Astrocyte of the cerebellum (primary cell): ENCODE data around the gene IFI44.

ENCODE experiments used
- DNase-seq: peaks from one replicate; pipeline ENCODE4 v3.0.0-alpha.2; 2011; ENCODE audit warnings: low read depth
- H3K4me3 ChIP-seq: 2 replicates; pipeline ENCODE4 v1.5.1; 2011; ENCODE audit warnings: mild to moderate bottlenecking, low read depth, low read length, moderate library complexity
- CTCF ChIP-seq: IDR thresholded peaks from 2 replicates; pipeline ENCODE4 v1.5.1; 2012; ENCODE audit warnings: low read length, low read depth, moderate library complexity, mild to moderate bottlenecking; ENCODE audit errors: missing control alignments
- in situ Hi-C: cut with HindIII; loops from 2 replicates; pipeline ENCODE4 v1.10.0; 2017; ENCODE audit warnings: low sequenced_read_pairs

Gene IFI44

DNA sequence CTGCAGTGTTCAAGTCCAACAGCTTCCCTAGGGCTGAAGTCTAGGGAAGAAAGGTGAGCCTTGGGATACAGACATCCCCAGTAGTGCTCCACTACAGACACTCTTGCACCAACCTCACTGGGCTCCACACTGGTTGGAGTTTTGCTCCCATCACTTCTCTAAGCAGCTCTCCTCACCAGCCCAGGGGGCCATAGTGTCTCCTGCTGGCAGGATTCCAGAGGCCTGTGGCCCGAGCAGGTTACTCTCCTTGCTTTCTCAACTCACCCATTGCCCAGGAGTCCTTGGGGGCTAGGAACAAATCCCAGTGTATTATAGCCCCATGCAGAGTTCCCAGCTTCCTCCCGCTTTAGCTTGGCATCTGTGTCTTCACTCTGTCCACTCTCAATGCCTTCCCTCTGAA lies 52.8 kb downstream of the IFI44 start:
- no peak for DNase-seq
- in situ Hi-C loops = no loop called here

DNA sequence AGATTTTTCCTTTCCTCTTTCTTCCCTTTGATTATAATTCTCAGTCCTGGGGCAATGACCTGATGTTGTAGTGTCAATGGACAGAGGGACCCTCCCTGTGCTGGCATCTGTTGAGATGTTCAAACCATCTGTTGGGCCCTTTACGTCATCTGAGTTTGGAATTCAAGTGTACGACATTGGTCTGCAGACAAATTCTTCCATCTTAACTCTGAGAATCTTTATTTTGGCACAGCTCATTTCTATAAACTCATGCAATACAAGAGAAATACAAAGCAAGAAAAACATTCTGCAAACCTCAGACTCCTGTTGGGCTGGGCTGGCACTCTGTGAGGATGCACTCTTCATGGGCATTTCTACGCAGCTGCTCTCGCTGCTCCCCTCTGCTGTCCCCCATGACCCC lies 54.2 kb downstream of the IFI44 start:
- in situ Hi-C loops = no loop called here
- TF ChIP-seq CTCF = no peak
- no peak overlapping the region for H3K4me3 ChIP-seq
- no peak for DNase-seq

More for the DNA sequence above, 52.8 kb downstream of the IFI44 start:
- no peak for TF ChIP-seq CTCF
- no peak overlapping the region for H3K4me3 ChIP-seq

DNA sequence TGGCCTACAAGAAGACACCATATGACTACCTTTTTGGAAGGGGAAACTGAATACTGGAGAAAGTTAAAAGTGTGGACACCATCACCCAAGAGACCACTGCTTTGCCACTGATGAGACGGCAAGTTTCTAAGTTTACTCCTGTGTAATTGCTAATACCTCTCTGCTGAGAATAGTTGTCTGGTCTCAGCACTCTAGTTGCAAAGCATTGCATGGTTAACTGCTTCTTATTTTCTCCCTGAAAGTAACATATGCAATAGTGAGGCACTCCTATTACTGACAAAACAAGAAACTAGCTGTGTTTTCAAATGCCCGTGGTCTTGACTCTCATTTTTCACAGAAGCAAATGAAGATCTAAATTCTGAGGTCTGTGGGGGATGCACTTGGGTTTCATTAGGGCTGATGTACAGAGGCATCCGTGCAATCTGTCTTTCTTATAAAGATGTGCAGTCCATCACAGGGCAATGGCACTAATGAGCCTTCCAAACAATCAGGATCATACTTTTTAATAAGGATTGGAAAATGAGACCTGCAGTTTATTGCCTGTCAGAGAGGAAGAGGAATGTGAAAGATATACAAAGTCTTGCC lies 62.9 kb downstream of the IFI44 start:
- DNase-seq = no peak
- in situ Hi-C loops = no loop called here
- H3K4me3 ChIP-seq = no peak overlapping the region
- no peak for TF ChIP-seq CTCF

DNA sequence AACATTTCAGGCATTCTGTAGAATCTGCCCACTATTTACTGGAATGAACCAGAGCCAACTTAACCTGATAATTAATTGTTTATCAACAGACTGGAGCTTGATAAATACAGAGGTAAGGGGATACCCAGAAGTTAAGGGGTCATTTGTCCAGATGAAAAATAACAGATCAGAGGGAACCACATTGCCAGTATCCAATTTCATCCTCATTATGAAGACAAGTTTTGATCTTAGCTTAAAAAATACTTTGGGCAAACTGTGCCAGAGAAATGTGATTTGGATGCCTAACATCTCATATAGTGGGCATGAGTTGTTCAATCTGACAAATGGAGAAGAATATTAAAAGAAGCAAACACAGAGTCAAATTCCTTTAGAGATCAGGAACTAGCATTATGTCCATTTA lies 63.7 kb downstream of the IFI44 start:
- in situ Hi-C loops = no loop called here
- H3K4me3 ChIP-seq = no peak overlapping the region
- DNase-seq = no peak
- TF ChIP-seq CTCF = no peak
